Panc1 (cell line): ENCODE measurements around the gene MYBPC3. TPM values are rescaled to one million over a fixed set of nuclear protein-coding genes. Genes with fewer than 3 reads are reported as not detected.

ENCODE experiments used
- ATAC-seq: fragments of 200-7000 bp; cut with Tn5 transposase; 2 replicates; pipeline ENCODE4 v1.9.1; 2020; ENCODE audit warnings: mild to moderate bottlenecking, moderate library complexity
- BruUV-seq: library from RNA; stranded (reverse); fragments of 400-500 nt; replicated peaks from 2 replicates; lab custom pipeline; 2021; lab: Mats Ljungman, UMichigan
- CTCF ChIA-PET: fragments of 300-600 bp; sonication (Branson Sonifier 250); formaldehyde crosslinking; loops from one replicate; lab custom pipeline; 2022; ENCODE audit warnings: antibody characterized with exemption; lab: Charles Lee
- POLR2A ChIA-PET: fragments of 300-600 bp; sonication (Branson Sonifier 250); formaldehyde crosslinking; loops from one replicate; lab custom pipeline; 2022; ENCODE audit warnings: antibody characterized with exemption; lab: Charles Lee
- DNase-seq: peaks from one replicate; pipeline ENCODE4 v3.0.0-alpha.2; 2010; ENCODE audit warnings: low read depth, low spot score
- H3K27ac ChIP-seq: 2 replicates; pipeline ENCODE4 v1.5.1; 2011; ENCODE audit warnings: mild to moderate bottlenecking, low read length, inconsistent platforms
- H3K27me3 ChIP-seq: fragments of 200-500 bp; sonication (Bioruptor generic); 2 replicates; pipeline ENCODE4 v1.6.0; 2014; ENCODE audit warnings: low read length, inconsistent platforms; ENCODE audit not compliant: control insufficient read depth, insufficient read depth
- H3K36me3 ChIP-seq: fragments of 200-500 bp; sonication (Bioruptor generic); 2 replicates; pipeline ENCODE4 v1.5.1; 2014; ENCODE audit warnings: inconsistent platforms, mild to moderate bottlenecking, low read length, moderate library complexity; ENCODE audit not compliant: control insufficient read depth, insufficient read depth
- H3K4me1 ChIP-seq: 2 replicates; pipeline ENCODE4 v1.5.1; 2011; ENCODE audit warnings: inconsistent platforms, mild to moderate bottlenecking, low read length, moderate library complexity; ENCODE audit not compliant: control insufficient read depth, insufficient read depth
- H3K4me3 ChIP-seq, 2 experiments: 2 replicates each; pipeline ENCODE4 v1.5.1; 2011 to 2012; ENCODE audit warnings: low read depth in 2 of 2, low read length in 2 of 2, mild to moderate bottlenecking in 2 of 2, inconsistent platforms in 1 of 2, moderate library complexity in 1 of 2
- H3K9me3 ChIP-seq: fragments of 200-500 bp; sonication (Bioruptor generic); 2 replicates; pipeline ENCODE4 v1.5.1; 2014; ENCODE audit warnings: low read depth, mild to moderate bottlenecking, inconsistent platforms, low read length, moderate library complexity; ENCODE audit not compliant: control insufficient read depth, insufficient read depth
- POLR2AphosphoS5 ChIP-seq: IDR thresholded peaks from 2 replicates; pipeline ENCODE4 v1.6.1; 2012; ENCODE audit warnings: mild to moderate bottlenecking, low read depth, low read length, moderate library complexity
- REST ChIP-seq, 2 experiments: IDR thresholded peaks; 2 replicates each; pipeline ENCODE4 v1.6.1; 2011 to 2012; ENCODE audit warnings: low read depth in 2 of 2, control low read depth in 1 of 2, low read length in 1 of 2, mild to moderate bottlenecking in 1 of 2, moderate library complexity in 1 of 2; ENCODE audit not compliant: insufficient read depth in 1 of 2
- SIN3A ChIP-seq: IDR thresholded peaks from 2 replicates; pipeline ENCODE4 v1.6.1; 2012; ENCODE audit warnings: low read depth, mild to moderate bottlenecking, low read length, moderate library complexity, borderline replicate concordance; ENCODE audit not compliant: insufficient read depth
- TCF7L2 ChIP-seq: IDR thresholded peaks from 2 replicates; pipeline ENCODE4 v1.6.1; 2011; ENCODE audit warnings: mild to moderate bottlenecking, low read depth, low read length, inconsistent platforms
- in situ Hi-C: cut with HindIII; loops from 2 replicates; pipeline ENCODE4 v1.10.0; 2016; ENCODE audit warnings: low sequenced_read_pairs, low pct_unique_long_range_greater_than_20kb
- intact Hi-C: fragments of 100-400 bp; cut with micrococcal nuclease; formaldehyde crosslinking; loops from one replicate; pipeline ENCODE4 v1.10.0; 2022; ENCODE audit not compliant: unreplicated experiment
- total RNA-seq: library from RNA; stranded (reverse); gene quantifications from one replicate; pipeline ENCODE4 v1.2.1, GENCODE V29; 2021; ENCODE audit not compliant: unreplicated experiment
- TF ChIP-seq, protein P1 (sequence below): fragments of 450-650 bp; IDR thresholded peaks from 2 replicates; pipeline ENCODE4 v1.5.1; 2017; ENCODE audit warnings: mild to moderate bottlenecking

The MYBPC3 gene
- total RNA-seq, 1 experiment from 2014 or later: not detected

GRCh38 chr11:47375020-47375419 lies 22.5 kb upstream of the MYBPC3 start:
- POLR2A ChIA-PET: no interaction called here
- Histone ChIP-seq H3K4me1 (no peaks in the 10 kb centered on the region; the same call in 1 of the 2 replicates), H3K9me3 (no peaks in the 10 kb centered on the region), H3K27ac (no peak overlapping the region), H3K36me3 (no peaks in the 10 kb centered on the region), H3K27me3 (no peaks in the 10 kb centered on the region), H3K4me3 (no peak overlapping the region)
- intact Hi-C loops (no loop called here), in situ Hi-C loops (no loop called here)
- TF ChIP-seq POLR2AphosphoS5: no peak
- TF ChIP-seq, protein P1, sequence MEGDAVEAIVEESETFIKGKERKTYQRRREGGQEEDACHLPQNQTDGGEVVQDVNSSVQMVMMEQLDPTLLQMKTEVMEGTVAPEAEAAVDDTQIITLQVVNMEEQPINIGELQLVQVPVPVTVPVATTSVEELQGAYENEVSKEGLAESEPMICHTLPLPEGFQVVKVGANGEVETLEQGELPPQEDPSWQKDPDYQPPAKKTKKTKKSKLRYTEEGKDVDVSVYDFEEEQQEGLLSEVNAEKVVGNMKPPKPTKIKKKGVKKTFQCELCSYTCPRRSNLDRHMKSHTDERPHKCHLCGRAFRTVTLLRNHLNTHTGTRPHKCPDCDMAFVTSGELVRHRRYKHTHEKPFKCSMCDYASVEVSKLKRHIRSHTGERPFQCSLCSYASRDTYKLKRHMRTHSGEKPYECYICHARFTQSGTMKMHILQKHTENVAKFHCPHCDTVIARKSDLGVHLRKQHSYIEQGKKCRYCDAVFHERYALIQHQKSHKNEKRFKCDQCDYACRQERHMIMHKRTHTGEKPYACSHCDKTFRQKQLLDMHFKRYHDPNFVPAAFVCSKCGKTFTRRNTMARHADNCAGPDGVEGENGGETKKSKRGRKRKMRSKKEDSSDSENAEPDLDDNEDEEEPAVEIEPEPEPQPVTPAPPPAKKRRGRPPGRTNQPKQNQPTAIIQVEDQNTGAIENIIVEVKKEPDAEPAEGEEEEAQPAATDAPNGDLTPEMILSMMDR: no peak
- no peak for TF ChIP-seq TCF7L2
- no peak for TF ChIP-seq SIN3A
- no peak for TF ChIP-seq REST (IDR thresholded peaks at IDR 0.05; ENCODE audit: insufficient read depth in 1 of 2, low read depth in 2 of 2, low read length in 1 of 2)
- no TSS peak for BruUV-seq
- CTCF ChIA-PET: interaction anchor here (0.8 to 0.9 kb wide), 2 partner anchors 8 to 79 kb away, joined by 3 to 8 read pairs; no protein-coding TSS in a partner anchor
- ATAC-seq (no peak), DNase-seq (no peak)

DNA sequence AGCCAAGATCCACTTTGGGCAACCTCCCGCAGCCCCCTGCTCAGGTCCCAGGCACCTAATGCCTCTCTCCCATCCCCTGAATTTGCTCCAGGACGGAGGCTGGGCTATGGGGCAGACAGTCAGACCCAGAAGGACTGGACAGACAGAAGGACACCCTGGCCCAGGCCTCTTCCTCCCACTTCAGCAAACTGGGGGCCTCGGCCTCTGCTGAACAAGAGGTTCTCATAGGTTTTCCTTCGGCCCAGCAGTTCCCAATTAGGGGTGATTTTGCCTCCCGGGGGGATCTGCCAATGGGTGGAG lies 22.2 kb upstream of the MYBPC3 start:
- intact Hi-C loops (loop anchor here (5.0 kb wide), 1 partner anchor 78 kb away; no protein-coding TSS in a partner anchor), in situ Hi-C loops (no loop called here)
- no peak for DNase-seq
- no peak for ATAC-seq
- ChIA-PET POLR2A (no interaction called here), CTCF (interaction anchor here (0.8 to 1.5 kb wide), 5 partner anchors 9 to 80 kb away, joined by 3 to 8 read pairs (median 5); no protein-coding TSS in a partner anchor)
- H3K27me3 ChIP-seq: no peaks in the 10 kb centered on the region
- BruUV-seq: no TSS peak
- TF ChIP-seq POLR2AphosphoS5 (no peak), SIN3A (no peak), REST (IDR thresholded peaks at IDR 0.05; ENCODE audit: insufficient read depth in 1 of 2, low read depth in 2 of 2, low read length in 1 of 2) (no peak), TCF7L2 (no peak)
- TF ChIP-seq, protein P1: no peak
- no peaks in the 10 kb centered on the region; the same call in 1 of the 2 replicates for H3K4me1 ChIP-seq
- H3K4me3 ChIP-seq: no peak overlapping the region
- H3K36me3 ChIP-seq: no peaks in the 10 kb centered on the region
- H3K9me3 ChIP-seq: no peaks in the 10 kb centered on the region
- H3K27ac ChIP-seq: no peak overlapping the region
